T-helper 17 cell (primary cell): ENCODE results near the gene AGO3. TPM values are rescaled to one million over a fixed set of nuclear protein-coding genes. Genes with fewer than 3 reads are reported as not detected.

Experiments used
- ATAC-seq: fragments of 150-1000 bp; cut with Tn5 transposase; 2 replicates; pipeline ENCODE4 v1.10.0; 2021; ENCODE audit warnings: mild to moderate bottlenecking, moderate library complexity
- DNase-seq, 3 donors: peaks; one replicate each; pipeline versions ENCODE4 v3.0.0 to v3.0.0-alpha.2; 2020 to 2021
- H3K9me3 ChIP-seq: one replicate; pipeline ENCODE4 v1.7.0; 2013; ENCODE audit warnings: low read length, mild to moderate bottlenecking; ENCODE audit not compliant: control insufficient read depth, poor library complexity, severe bottlenecking
- H3K27ac Mint-ChIP-seq: one replicate; pipeline ENCODE4 v1.8.0; 2022; ENCODE audit warnings: mild to moderate bottlenecking, moderate library complexity, mixed read lengths
- H3K27me3 Mint-ChIP-seq: one replicate; pipeline ENCODE4 v1.8.0; 2022; ENCODE audit warnings: mixed read lengths
- H3K36me3 Mint-ChIP-seq: one replicate; pipeline ENCODE4 v1.8.0; 2022; ENCODE audit warnings: low read depth, mixed read lengths
- H3K4me1 Mint-ChIP-seq: one replicate; pipeline ENCODE4 v1.8.0; 2022; ENCODE audit warnings: mild to moderate bottlenecking, mixed read lengths
- H3K4me3 Mint-ChIP-seq: one replicate; pipeline ENCODE4 v1.8.0; 2022; ENCODE audit warnings: mild to moderate bottlenecking, moderate library complexity, mixed read lengths
- total RNA-seq, 4 donors: library from RNA in 2 of 4; stranded (reverse) in 2 of 4; gene quantifications; one replicate each; pipeline ENCODE4 v1.2.3 and lab custom pipeline; 2022 to 2026

AGO3 gene
- total RNA-seq, 2 donors from 2014 or later, result 30.4 to 33.0 TPM

- Mint-ChIP-seq H3K4me3 (no peak overlapping the region), H3K27me3 (no peaks in the 10 kb centered on the region), H3K4me1 (peaks cover 14% of the 10 kb centered on the region), H3K36me3 (peaks cover 15% of the 10 kb centered on the region), H3K27ac (no peak overlapping the region)
- ATAC-seq, result no peak
- DNase-seq, result no peak
- no peaks in the 10 kb centered on the region for H3K9me3 ChIP-seq
Measured at GRCh38 chr1:35893051-35893879, 37.6 kb upstream of the AGO3 start.

GRCh38 chr1:35894183-35894582, 36.7 kb upstream of the AGO3 start:
- no peak for DNase-seq
- Mint-ChIP-seq H3K4me3 (peak overlapping the region; percentile 61), H3K27ac (peak overlapping the region; percentile 2), H3K4me1 (peaks cover 9% of the 10 kb centered on the region), H3K36me3 (peaks cover 12% of the 10 kb centered on the region), H3K27me3 (no peaks in the 10 kb centered on the region)
- H3K9me3 ChIP-seq, result no peaks in the 10 kb centered on the region
- peak; percentile 88 for ATAC-seq

DNA sequence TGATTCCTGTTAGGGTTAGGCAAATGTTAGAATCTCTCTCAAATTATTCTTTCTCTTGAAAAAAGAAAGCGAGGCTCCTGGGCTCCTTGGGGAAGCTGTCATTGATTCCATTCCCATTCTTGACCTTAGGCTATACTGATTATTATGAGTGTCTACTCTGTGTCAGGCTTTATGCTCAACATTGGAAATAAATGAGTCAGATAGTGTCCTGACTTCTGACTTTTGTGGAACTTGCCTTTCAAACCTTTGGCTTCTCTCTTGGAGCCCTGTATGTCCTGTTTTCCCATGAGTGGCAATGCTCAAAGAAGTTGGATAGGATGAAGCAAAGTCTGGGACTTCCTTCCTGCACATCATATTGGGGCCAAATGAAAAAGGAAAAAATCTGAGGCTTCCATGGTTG, 36.2 kb upstream of the AGO3 start:
- H3K9me3 ChIP-seq, result no peaks in the 10 kb centered on the region
- DNase-seq (no peak), ATAC-seq (no peak)
- peaks cover 12% of the 10 kb centered on the region for H3K36me3 Mint-ChIP-seq
- peaks cover 9% of the 10 kb centered on the region for H3K4me1 Mint-ChIP-seq
- H3K27me3 Mint-ChIP-seq, result no peaks in the 10 kb centered on the region
- no peak overlapping the region for H3K4me3 Mint-ChIP-seq
- peak overlapping the region; percentile 2 for H3K27ac Mint-ChIP-seq

GRCh38 chr1:35899941-35900340, 31.0 kb upstream of the AGO3 start:
- H3K4me1 Mint-ChIP-seq, result peaks cover 5% of the 10 kb centered on the region
- no peak for DNase-seq
- H3K27me3 Mint-ChIP-seq, result no peaks in the 10 kb centered on the region
- H3K4me3 Mint-ChIP-seq, result no peak overlapping the region
- no peaks in the 10 kb centered on the region for H3K9me3 ChIP-seq
- H3K27ac Mint-ChIP-seq, result no peak overlapping the region
- no peak for ATAC-seq
- H3K36me3 Mint-ChIP-seq, result peaks cover 13% of the 10 kb centered on the region

DNA sequence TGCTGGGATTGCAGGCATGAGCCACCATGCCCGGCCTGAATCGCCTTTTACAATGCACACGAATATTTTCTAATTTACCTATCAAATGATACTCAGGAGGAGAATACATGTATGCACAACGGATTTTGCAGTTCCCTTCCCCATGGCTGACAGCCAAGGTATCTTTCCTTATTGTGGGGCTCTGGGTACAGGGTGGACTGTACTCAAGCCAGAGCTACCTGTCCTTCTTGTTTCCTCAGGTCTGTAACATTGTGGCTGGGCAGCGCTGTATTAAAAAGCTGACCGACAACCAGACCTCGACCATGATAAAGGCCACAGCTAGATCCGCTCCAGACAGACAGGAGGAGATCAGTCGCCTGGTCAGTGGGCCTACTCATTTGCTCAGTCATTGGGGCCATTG, 29.7 kb upstream of the AGO3 start:
- no peaks in the 10 kb centered on the region for H3K27me3 Mint-ChIP-seq
- no peak overlapping the region for H3K4me3 Mint-ChIP-seq
- H3K36me3 Mint-ChIP-seq, result peaks cover 13% of the 10 kb centered on the region
- H3K27ac Mint-ChIP-seq, result no peak overlapping the region
- no peaks in the 10 kb centered on the region for H3K9me3 ChIP-seq
- H3K4me1 Mint-ChIP-seq, result peaks cover 5% of the 10 kb centered on the region
- ATAC-seq, result no peak
- no peak for DNase-seq

DNA sequence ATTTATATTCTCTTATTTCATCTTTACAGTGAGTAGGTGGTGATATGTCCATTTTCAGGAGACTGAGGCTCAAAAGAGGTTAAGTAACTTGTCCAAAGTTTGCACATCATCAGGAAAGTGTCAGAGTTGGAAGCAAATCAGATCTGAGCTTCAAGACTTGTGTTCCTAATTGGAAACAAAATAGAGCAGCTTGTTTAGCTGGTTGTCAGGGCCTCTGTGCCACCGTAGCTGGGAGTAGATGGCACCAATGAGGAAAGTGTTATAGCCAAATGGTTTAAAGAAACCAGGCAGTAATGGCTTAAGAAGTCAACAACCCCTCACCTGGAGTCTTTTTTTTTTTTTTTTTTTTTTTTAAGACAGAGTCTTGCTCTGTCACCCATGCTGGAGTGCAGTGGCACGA, 28.2 kb upstream of the AGO3 start:
- no peak overlapping the region for H3K4me3 Mint-ChIP-seq
- H3K4me1 Mint-ChIP-seq, result no peaks in the 10 kb centered on the region
- H3K27me3 Mint-ChIP-seq, result no peaks in the 10 kb centered on the region
- H3K36me3 Mint-ChIP-seq, result peaks cover 12% of the 10 kb centered on the region
- H3K9me3 ChIP-seq, result no peaks in the 10 kb centered on the region
- no peak overlapping the region for H3K27ac Mint-ChIP-seq
- ATAC-seq (no peak), DNase-seq (no peak)

DNA sequence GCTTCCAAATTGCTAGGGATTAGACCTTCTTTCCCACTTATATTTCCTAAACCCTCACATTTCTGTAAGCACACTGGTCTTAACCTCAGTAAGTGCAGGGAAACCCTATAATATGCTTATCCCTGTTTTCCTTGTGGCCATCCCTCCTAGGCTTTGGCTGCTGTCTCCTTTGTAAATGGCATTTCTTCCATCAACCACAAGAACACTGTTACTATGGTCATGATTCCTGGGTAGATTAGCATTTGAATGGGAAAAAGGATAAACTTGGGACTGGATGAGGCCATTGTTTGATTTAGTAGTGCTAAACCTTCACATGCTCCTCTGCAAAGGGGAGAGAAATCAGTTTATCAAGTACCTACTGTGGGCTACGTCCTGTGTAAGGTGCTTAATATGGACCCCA, 16.2 kb upstream of the AGO3 start:
- ATAC-seq (no peak), DNase-seq (no peak)
- H3K4me3 Mint-ChIP-seq, result no peak overlapping the region
- H3K4me1 Mint-ChIP-seq, result peaks cover 3% of the 10 kb centered on the region
- H3K27me3 Mint-ChIP-seq, result no peaks in the 10 kb centered on the region
- H3K36me3 Mint-ChIP-seq, result peaks cover 31% of the 10 kb centered on the region
- H3K9me3 ChIP-seq, result no peaks in the 10 kb centered on the region
- H3K27ac Mint-ChIP-seq, result peak overlapping the region; percentile 21

DNA sequence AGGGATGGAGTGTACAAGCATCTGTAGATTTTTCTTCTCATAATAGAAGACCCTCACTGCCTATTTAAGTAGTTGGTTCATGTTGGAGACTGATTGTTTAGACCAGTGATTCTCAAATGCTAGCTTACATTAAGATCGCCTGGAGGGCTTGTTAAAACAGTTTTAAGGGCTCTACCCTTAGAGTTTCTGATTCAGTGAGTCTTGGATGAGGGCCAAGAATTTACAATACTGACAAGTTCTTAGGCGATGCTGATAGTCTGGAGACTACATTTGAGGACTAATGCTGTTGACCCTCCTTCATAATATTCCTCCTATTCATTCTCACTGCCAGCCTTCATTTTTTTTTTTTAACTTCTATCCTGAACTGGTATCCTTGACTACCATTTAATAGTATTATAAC, 15.2 kb upstream of the AGO3 start:
- no peaks in the 10 kb centered on the region for H3K9me3 ChIP-seq
- Mint-ChIP-seq H3K4me1 (peaks cover 3% of the 10 kb centered on the region), H3K27me3 (no peaks in the 10 kb centered on the region), H3K36me3 (peaks cover 31% of the 10 kb centered on the region), H3K27ac (no peak overlapping the region), H3K4me3 (no peak overlapping the region)
- ATAC-seq (no peak), DNase-seq (no peak)

GRCh38 chr1:35923791-35924221, 7.1 kb upstream of the AGO3 start:
- H3K27me3 Mint-ChIP-seq, result no peaks in the 10 kb centered on the region
- H3K4me3 Mint-ChIP-seq, result no peak overlapping the region
- no peaks in the 10 kb centered on the region for H3K36me3 Mint-ChIP-seq
- ATAC-seq, result no peak
- H3K9me3 ChIP-seq, result no peaks in the 10 kb centered on the region
- H3K4me1 Mint-ChIP-seq, result peaks cover 3% of the 10 kb centered on the region
- H3K27ac Mint-ChIP-seq, result no peak overlapping the region
- no peak for DNase-seq

DNA sequence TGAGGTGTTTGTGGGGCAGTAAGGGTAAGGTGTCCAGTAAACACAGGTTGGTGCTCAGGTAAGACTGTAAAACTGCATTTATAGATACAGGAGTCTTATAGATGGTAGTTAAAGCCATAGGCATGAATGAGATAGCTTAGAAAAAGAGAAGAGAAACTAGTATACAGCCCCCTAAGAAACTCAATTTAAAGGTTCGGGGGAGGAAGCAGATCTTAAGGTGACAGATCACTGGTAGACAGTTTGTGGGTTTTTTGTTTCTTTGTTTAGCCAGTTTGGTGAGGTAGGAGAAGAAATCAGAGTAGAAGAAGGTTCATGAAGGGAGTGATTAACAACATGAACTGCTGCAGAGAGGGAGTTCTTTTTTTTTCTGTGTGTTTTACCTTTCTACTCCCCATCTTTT, 6.1 kb upstream of the AGO3 start:
- peak overlapping the region; percentile 45 for H3K27ac Mint-ChIP-seq
- ATAC-seq (no peak), DNase-seq (no peak)

DNA sequence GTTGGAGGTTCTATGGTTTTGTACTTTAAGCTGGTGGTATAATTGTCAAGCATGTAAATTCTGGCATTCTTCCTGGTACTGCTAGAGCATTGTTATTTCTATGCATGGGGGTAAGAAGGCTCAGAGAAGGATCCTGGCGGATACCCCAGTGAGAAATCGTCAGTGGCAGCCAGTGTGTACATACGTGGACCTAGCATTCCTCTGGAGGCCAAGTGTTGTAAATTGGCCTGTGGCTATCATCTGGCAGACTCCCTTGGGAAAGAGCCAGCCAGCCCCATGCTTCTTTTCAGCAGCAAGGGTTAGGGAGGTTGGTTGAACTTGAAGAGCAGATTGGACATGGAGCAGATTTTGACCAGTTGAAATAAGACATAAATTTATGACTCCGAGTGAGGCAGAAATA, 5.2 kb upstream of the AGO3 start:
- H3K27ac Mint-ChIP-seq, result no peak overlapping the region
- H3K36me3 Mint-ChIP-seq, result no peaks in the 10 kb centered on the region
- ATAC-seq (no peak), DNase-seq (no peak)
- H3K4me3 Mint-ChIP-seq, result no peak overlapping the region
- H3K27me3 Mint-ChIP-seq, result no peaks in the 10 kb centered on the region
- peaks cover 10% of the 10 kb centered on the region for H3K4me1 Mint-ChIP-seq
- no peaks in the 10 kb centered on the region for H3K9me3 ChIP-seq

More for the DNA sequence above, 6.1 kb upstream of the AGO3 start:
- Mint-ChIP-seq H3K4me1 (peaks cover 7% of the 10 kb centered on the region), H3K27me3 (no peaks in the 10 kb centered on the region), H3K36me3 (no peaks in the 10 kb centered on the region), H3K4me3 (no peak overlapping the region)
- H3K9me3 ChIP-seq, result no peaks in the 10 kb centered on the region

GRCh38 chr1:35927472-35927871, 3.4 kb upstream of the AGO3 start:
- H3K4me3 Mint-ChIP-seq, result no peak overlapping the region
- no peaks in the 10 kb centered on the region for H3K36me3 Mint-ChIP-seq
- H3K9me3 ChIP-seq, result no peaks in the 10 kb centered on the region
- no peak overlapping the region for H3K27ac Mint-ChIP-seq
- H3K4me1 Mint-ChIP-seq, result peaks cover 15% of the 10 kb centered on the region
- no peak for DNase-seq
- ATAC-seq, result no peak
- no peaks in the 10 kb centered on the region for H3K27me3 Mint-ChIP-seq

DNA sequence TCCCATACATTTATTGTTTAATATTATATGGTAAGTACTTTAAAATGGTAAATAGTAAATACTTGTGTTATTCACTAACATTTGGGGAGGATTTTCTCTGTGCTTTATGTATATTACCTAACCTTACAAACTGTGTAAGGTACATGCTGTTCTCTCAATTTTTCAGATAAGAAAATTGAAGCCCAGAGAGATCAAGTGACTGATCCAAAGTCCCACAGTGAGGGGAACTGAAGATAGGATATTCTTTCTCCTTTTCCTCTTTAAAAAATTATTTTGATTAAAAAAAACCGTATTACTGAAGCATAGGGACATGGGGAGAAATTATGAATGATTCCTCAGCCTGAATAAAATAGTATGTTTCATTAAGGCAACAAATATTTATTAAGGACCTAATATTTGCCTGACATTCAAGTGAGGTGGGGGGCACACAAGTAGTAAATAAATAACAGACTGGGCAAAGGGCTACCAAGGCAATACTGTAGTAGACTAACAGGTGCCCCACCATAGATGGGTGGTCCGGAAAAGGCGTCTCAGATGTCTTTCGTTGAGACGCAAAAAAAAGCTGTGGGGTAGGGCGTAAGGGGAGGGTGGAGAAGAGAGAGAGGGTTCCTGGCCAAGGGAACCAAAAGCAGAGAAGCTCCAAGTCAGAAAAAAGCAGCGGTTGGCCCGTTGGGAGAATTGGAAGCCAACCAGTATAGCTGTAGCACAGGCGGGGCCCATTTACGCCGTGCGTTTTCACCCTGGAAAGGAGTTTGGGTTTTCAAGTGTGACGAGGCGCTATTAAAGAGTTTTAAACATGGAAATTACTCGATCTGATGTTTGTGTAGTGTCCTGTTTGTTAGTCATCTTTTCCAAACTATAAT, 944 bp upstream of the AGO3 start:
- no peaks in the 10 kb centered on the region for H3K36me3 Mint-ChIP-seq
- H3K4me1 Mint-ChIP-seq, result peaks cover 14% of the 10 kb centered on the region
- ATAC-seq, result peak; percentile 4

More for the DNA sequence above, 944 bp upstream of the AGO3 start:
- H3K9me3 ChIP-seq, result no peaks in the 10 kb centered on the region
- no peaks in the 10 kb centered on the region for H3K27me3 Mint-ChIP-seq
- peak overlapping the region; percentile 95 for H3K27ac Mint-ChIP-seq
- peak overlapping the region; percentile 87 for H3K4me3 Mint-ChIP-seq
- peak; percentile 10 to 19 (median 14) for DNase-seq
